Motor neuron (in vitro differentiated cells): ENCODE measurements around the gene PKM. TPM values are rescaled to one million over a fixed set of nuclear protein-coding genes. Genes with fewer than 3 reads are reported as not detected.
"Not testable (repeated sequence)": the region's sequence is repeated elsewhere in the genome, so short reads cannot be mapped to it uniquely, and the experiment has no call there.

Source experiments
- ATAC-seq, 8 experiments: fragments of 200-7000 bp; cut with Tn5 transposase; replicated peaks in 6 of 8; 2 replicates each; pipeline ENCODE4 v1.8.0; 2021; ENCODE audit warnings: mild to moderate bottlenecking in 8 of 8, moderate library complexity in 8 of 8
- H3K27ac ChIP-seq, 2 donors: fragments of 250-450 bp; sonication (Bioruptor Pico); 2 replicates each; pipeline ENCODE4 v1.9.0; 2021; ENCODE audit warnings: antibody characterized with exemption in 2 of 2, mild to moderate bottlenecking in 2 of 2, moderate library complexity in 1 of 2
- H3K4me1 ChIP-seq, 2 donors: fragments of 250-450 bp; sonication (Bioruptor Pico); replicated peaks in 1 of 2; 2 replicates each; pipeline ENCODE4 v1.6.1; 2021; ENCODE audit warnings: antibody characterized with exemption in 2 of 2, mild to moderate bottlenecking in 2 of 2, moderate library complexity in 1 of 2
- H3K4me3 ChIP-seq, 5 donors: fragments of 250-450 bp; sonication (Bioruptor Pico); 2 replicates each; pipeline ENCODE4 v1.9.0; 2021; ENCODE audit warnings: antibody characterized with exemption in 5 of 5, mild to moderate bottlenecking in 5 of 5, moderate library complexity in 4 of 5
- WGBS, 10 experiments: fragments of 450-650 bp; shearing (Covaris generic); methylation state at CpG; one replicate each; pipeline ENCODE4 v1.0.0; 2022; 5-methylcytosine and 5-hydroxymethylcytosine counted together
- in situ Hi-C, 9 experiments: fragments of 400-800 bp; cut with MboI; loops; one replicate each; pipeline ENCODE4 v1.15.0; 2021; ENCODE audit warnings: low sequenced_read_pairs in 9 of 9, low pct_unique_long_range_greater_than_20kb in 2 of 9; ENCODE audit not compliant: unreplicated experiment in 9 of 9
- total RNA-seq, 8 experiments: library from RNA; unstranded; fragments of 300-600 nt; gene quantifications; 2 replicates each; pipeline versions ENCODE4 v1.2.3 to v1.2.4, GENCODE V29; 2022

Gene PKM
- total RNA-seq, 8 experiments from 2014 or later: 522 to 1,171 (median 600) TPM

DNA sequence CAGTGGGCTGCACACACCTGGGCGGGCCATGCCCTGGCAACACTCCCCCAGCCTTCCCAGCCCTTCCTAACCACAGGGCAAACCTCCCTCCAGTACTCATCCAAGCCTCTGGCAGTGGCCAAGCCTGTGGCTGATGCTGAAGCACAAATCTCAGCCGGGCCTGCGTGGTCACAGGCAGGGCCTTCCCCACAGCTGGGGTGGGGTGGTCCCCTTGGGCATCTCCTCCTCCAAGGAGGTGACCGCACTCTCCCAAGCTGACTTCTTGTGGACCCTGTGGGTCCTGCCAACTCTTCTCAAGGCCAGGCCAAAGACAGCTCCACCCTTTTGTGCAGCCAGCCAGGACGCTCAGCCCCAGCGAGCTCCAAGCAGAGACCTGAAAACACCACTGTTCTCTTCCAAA is 54.8 kb downstream of the PKM start:
- ATAC-seq: peak in 2 of 8 experiments; percentile 45 to 57
- Histone ChIP-seq H3K27ac (no peak overlapping the region), H3K4me3 (no peak overlapping the region), H3K4me1 (peaks cover 5 to 11% of the 10 kb centered on the region in 2 donors)
- in situ Hi-C loops: no loop called here
- WGBS, 10 experiments: 0 to 100% (median 83%) methylated on average over 1 of the region's 6 CpGs; no CpG with 5 or more reads in 7 of the 10 experiments

DNA sequence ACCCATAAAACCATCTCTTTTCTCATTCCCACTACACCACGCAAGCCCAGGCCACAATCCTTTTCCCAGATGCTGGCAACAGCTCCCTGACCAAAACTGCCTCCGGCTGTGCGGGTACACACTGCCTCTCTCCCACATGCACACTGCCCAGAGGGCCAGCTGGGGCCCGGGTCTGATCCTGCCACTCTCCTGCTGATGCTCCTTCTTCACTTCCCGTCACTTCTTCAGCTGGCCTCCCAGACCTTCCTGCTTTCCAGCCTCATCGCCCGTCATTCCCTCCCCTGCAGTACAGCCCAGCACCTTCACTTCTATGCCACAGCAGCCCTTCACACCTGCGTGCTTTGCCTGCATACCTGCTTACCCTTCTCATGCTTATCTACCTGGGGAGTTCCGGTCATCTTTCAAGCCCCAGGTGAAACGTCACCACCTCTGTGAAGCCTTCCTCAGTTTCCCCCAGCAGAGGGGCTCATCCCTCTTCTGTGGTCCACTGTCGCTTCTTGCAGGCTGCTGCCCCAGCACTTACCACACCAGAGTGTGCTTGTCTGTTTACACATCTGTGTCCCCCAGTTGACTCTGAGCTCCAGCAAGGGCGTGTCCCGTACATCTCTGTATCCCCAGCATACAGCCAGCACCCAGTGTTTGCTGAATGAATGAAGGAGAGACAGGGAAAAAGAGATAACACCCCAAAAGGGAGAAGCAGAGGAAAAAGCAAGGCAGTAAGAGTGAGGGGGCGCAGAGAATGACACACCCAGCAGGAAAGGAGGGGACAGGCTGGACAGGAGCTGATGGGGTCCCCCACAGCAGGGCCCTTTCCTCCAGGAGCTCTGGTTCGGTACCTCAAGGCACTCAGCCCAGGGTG is 55.6 kb downstream of the PKM start:
- WGBS, 10 experiments: 40 to 90% (median 75%) methylated on average over 1 to 7 of the region's 15 CpGs; no CpG with 5 or more reads in 1 of the 10 experiments
- no peak for ATAC-seq
- no peak overlapping the region for H3K27ac ChIP-seq
- peaks cover 5 to 9% of the 10 kb centered on the region in 2 donors for H3K4me1 ChIP-seq
- in situ Hi-C loops: no loop called here
- H3K4me3 ChIP-seq: no peak overlapping the region

DNA sequence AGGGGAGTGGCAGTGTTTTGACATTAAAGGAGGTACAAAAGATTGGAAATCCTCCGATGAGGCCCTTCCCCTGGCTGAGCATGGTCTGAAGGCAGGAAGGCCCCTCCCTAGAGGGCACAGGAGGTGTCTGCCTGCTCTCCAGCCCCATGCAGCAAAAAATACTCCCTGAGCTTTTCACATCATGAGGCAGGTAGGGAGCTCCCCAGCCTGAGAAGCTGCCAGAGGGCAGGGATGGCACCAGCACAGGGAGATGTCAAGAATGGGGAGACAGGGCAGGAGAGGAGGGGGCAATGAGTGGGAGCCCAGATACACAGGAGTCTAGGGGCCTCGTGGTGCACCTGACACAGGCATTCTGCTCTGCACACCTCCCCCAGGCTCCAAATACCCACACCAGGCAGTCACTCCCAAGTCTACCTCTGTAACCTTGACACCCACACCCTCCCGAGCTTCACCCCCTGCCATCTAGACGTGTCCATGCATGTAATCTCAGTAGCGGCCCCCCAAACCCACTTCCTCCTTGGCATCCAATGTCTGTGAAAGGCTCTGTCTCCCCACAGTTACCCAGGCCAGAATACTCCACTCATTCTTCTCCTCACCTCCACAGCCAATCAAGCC is 56.3 kb downstream of the PKM start:
- WGBS, 10 experiments: 0 to 80% (median 29%) methylated on average over 1 to 3 of the region's 5 CpGs; no CpG with 5 or more reads in 5 of the 10 experiments
- Histone ChIP-seq H3K4me3 (no peak overlapping the region), H3K4me1 (peaks cover 0 to 1% of the 10 kb centered on the region in 2 donors), H3K27ac (no peak overlapping the region)
- ATAC-seq: no peak
- in situ Hi-C loops: loop anchor here in 4 of 9 experiments (25.0 kb wide), 5 partner anchors 337 to 712 kb away; partner anchors contain the start of gene NR2E3 (in 1 of the 4)

DNA sequence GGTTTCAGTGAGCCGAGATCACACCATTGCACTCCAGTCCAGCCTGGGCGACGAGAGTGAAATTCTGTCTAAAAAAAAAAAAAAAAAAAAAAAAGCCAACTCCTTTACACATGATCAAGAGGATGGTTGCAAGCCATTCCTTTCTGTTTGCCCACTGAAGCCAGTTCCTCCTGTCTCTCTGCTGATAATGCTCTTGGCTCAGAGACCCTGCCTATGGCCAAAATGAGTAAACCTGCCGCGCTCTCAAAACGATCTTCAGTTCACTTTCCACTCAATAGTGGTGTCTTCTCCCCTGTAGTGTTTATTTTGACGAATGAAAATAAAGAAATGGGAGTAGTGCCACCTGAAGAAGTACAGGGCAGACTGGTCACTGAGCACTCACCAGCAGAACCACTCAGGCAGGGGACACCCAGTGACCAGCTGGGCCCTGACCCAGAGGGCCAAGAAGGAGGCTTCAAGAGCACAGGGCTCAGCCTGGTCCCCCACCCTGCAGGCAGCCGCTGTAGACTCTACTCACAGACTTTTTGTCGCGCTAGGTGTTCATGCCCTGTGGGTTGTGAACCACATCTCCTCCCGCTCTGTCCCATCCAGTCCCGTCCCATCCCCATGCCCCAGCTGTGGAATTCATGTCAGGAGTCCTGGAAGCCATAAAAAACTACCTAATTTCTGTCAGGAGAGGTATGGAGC is 57.0 kb downstream of the PKM start:
- in situ Hi-C loops: loop anchor here in 4 of 9 experiments (25.0 kb wide), 5 partner anchors 337 to 712 kb away; partner anchors contain the start of gene NR2E3 (in 1 of the 4)
- 17 to 90% (median 70%) methylated on average over 1 to 7 of the region's 12 CpGs; no CpG with 5 or more reads in 4 of the 10 experiments for WGBS, 10 experiments
- no peak overlapping the region for H3K27ac ChIP-seq
- no peak overlapping the region for H3K4me3 ChIP-seq
- no peaks in the 10 kb centered on the region for H3K4me1 ChIP-seq
- ATAC-seq: no peak

DNA sequence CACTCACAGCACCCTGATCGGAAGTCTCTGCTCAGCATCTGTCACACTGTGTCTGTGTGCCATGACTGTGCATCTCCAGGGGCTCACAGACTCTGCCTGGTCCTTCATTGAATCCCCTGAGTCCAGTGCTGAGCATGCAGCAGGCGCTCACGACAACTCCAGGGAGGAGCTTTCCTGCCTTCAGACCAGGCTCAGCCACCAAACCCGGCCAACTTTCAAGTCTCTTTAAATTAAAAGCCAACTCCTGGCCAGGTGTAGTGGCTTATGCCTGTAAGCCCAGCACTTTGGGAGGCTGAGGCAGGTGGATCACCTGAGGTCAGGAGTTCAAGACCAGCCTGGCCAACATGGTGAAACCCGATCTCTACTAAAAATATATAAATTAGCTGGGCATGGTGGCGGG is 57.6 kb downstream of the PKM start:
- in situ Hi-C loops: loop anchor here in 4 of 9 experiments (25.0 kb wide), 5 partner anchors 336 to 711 kb away; partner anchors contain the start of gene NR2E3 (in 1 of the 4)
- ATAC-seq: no peak
- no peak overlapping the region for H3K27ac ChIP-seq
- no peak overlapping the region for H3K4me3 ChIP-seq
- H3K4me1 ChIP-seq: no peaks in the 10 kb centered on the region
- WGBS, 10 experiments: 40 to 100% (median 80%) methylated on average over 1 to 6 of the region's 6 CpGs; no CpG with 5 or more reads in 5 of the 10 experiments

DNA sequence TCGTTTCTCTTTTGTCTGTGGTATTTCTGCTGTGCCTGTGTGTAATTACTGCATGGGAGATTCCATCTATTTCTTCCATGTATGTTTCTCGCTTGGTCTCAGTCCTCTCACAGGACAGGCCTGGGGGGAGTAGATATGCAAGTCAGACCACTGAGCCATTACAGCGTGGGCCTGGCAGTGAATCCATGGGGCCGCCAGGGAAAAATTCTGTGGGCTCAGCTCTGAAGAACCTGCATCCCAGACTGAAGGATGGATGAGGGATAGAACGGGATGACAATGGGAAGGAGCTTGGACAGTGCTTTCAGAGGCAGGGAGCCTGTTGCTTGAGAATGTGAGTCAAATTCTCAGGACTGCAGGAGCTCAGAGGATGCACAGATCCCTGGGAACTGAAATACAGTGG is 58.2 kb downstream of the PKM start:
- Histone ChIP-seq H3K4me3 (no peak overlapping the region), H3K27ac (no peak overlapping the region), H3K4me1 (no peaks in the 10 kb centered on the region)
- WGBS, 10 experiments: 8 to 100% (median 74%) methylated on average over 2 to 5 of the region's 5 CpGs; no CpG with 5 or more reads in 1 of the 10 experiments
- no peak for ATAC-seq
- in situ Hi-C loops: loop anchor here in 4 of 9 experiments (25.0 kb wide), 5 partner anchors 335 to 710 kb away; partner anchors contain the start of gene NR2E3 (in 1 of the 4)

DNA sequence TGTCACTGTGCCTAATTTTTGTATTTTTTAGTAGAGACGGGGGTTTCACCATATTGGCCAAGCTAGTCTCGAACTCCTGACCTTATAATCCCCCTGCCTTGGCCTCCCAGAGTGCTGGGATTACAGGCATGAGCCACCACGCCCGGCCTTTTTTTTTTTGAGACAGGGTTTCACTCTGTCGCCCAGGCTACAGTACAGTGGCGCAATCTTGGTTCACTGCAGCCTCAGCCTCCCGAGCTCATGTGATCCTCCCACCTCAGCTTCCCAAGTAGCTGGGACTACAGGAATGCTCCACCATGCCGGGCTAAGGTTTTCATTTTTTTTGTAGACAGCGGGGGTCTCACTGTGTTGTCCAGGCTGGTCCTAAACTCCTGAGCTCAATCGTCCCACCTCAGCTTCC is 59.0 kb downstream of the PKM start:
- peak in 1 of 8 experiments; percentile 54 for ATAC-seq
- not testable (repeated sequence) for H3K4me3 ChIP-seq, H3K27ac ChIP-seq, H3K4me1 ChIP-seq
- 52 to 93% (median 81%) methylated on average over 2 to 10 of the region's 10 CpGs; no CpG with 5 or more reads in 3 of the 10 experiments for WGBS, 10 experiments
- in situ Hi-C loops: loop anchor here in 4 of 9 experiments (25.0 kb wide), 5 partner anchors 335 to 710 kb away; partner anchors contain the start of gene NR2E3 (in 1 of the 4)

DNA sequence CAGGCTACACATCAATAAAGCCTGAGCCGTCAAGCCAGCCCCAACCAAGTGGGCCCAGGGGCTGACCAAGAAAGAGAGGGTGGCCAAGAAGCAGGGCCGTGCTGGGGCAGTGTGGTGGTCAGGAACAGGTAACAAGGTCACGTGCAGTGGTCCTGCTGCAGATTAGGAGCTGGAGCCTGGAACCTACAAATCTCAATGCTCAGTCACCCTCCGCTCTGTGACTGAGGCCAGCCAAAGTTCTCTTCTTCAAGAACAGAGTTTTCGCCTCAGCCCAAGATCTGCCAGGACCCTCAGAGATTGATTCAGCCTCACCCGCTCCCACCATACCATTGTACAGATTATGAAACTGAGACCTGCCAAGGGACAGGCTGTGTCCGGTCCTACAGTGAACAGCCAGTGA is 60.3 kb downstream of the PKM start:
- WGBS, 10 experiments: 0 to 100% (median 79%) methylated on average over 2 to 7 of the region's 7 CpGs
- Histone ChIP-seq H3K4me3 (no peak overlapping the region), H3K4me1 (no peaks in the 10 kb centered on the region), H3K27ac (no peak overlapping the region)
- ATAC-seq: no peak
- in situ Hi-C loops: loop anchor here in 4 of 9 experiments (25.0 kb wide), 5 partner anchors 333 to 708 kb away; partner anchors contain the start of gene NR2E3 (in 1 of the 4)

DNA sequence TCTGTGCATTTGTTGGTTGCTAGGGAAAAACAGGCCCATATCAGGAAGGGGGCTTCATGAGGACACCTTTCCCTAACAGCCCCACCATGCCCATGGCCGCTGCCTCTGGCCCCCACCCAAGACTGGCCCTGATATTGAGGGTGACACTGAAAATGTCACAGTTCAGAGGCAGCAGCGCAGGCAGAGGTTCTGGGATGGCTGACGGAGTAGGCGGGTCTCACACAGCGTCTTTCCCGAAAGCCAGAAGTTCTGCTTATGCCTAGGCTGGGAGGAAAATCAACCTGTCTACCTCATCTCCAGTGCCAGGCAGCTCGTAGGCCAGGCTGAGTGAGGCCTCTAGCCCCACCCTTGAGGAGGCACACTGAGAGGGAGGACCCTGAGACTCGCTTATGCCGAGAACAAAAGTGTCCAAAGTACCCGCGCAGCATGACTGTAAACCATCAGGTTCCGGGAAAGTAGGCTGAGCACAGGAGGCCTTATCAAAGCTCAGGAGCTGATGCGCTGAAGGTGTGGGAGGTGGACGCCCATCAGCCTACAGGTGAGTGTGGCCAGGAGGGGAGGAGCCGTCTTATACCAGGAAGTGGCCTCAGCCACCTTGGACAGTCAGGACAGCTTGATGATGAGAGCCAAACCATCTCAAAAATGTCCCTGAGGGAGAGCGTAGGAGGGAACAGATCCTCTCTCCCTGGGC is 60.9 kb downstream of the PKM start:
- Histone ChIP-seq H3K4me3 (no peak overlapping the region), H3K27ac (no peak overlapping the region), H3K4me1 (no peaks in the 10 kb centered on the region)
- no peak for ATAC-seq
- 17 to 100% (median 90%) methylated on average over 1 to 10 of the region's 16 CpGs; no CpG with 5 or more reads in 3 of the 10 experiments for WGBS, 10 experiments
- in situ Hi-C loops: loop anchor here in 4 of 9 experiments (25.0 kb wide), 5 partner anchors 333 to 708 kb away; partner anchors contain the start of gene NR2E3 (in 1 of the 4)

DNA sequence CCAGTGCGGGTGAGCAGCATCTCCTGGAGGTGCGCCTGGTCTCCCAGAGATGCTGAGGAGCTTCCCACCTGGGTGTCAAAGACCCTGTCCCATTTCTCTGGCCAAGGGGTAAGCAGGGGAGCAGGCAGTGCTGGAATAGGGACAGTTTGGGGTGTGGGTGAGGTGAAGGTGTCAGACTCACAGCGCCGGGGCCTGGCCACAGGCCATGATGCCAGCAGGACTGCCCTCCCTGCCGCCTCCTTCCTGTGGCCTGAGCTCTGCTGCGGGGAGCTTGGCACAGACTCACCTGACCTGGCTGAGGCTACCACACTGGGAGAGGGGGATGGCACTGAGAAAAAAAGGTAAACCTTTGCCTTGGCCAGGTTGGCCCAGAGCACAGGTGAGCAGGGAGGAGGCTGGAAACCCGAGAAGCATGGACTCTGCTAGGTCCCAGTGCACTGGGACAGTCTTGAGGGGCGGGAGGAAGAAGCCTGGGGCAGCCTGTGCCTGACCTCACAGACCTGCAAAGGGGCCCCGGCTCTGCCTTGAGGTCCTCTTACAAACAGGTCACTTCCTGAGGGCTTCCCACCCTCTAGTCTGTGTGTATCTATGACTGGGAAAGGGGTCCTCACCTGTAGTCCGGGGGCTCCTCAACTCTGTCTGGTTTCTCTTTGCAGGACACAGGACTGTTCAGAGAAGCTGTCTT is 61.6 kb downstream of the PKM start:
- Histone ChIP-seq H3K4me1 (no peaks in the 10 kb centered on the region), H3K4me3 (no peak overlapping the region), H3K27ac (no peak overlapping the region)
- no peak for ATAC-seq
- WGBS, 10 experiments: 10 to 100% (median 63%) methylated on average over 1 to 3 of the region's 10 CpGs; no CpG with 5 or more reads in 4 of the 10 experiments
- in situ Hi-C loops: loop anchor here in 4 of 9 experiments (25.0 kb wide), 5 partner anchors 332 to 707 kb away; partner anchors contain the start of gene NR2E3 (in 1 of the 4)

DNA sequence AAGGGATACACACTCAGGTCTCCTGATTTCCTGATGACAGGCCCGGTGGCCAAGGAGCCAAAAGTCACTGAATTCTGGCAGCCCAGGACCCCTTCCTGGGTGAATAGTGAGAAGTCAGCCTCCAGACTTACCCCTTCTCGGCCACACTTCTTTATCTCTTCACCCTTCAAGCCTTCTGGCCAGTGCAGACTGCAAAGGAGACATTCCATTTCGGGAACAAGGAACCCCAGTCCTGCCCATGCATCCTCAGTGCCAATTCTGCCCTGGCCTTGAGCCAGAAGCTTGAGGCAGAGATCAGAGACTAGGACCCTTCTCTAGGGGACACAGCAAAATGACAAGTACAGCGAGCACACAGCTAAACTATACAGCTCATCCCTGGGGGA is 62.2 kb downstream of the PKM start:
- in situ Hi-C loops: loop anchor here in 4 of 9 experiments (25.0 kb wide), 5 partner anchors 331 to 706 kb away; partner anchors contain the start of gene NR2E3 (in 1 of the 4)
- Histone ChIP-seq H3K4me1 (no peaks in the 10 kb centered on the region), H3K27ac (no peak overlapping the region)

More for the DNA sequence above, 62.2 kb downstream of the PKM start:
- ATAC-seq: no peak
- no peak overlapping the region for H3K4me3 ChIP-seq
- WGBS, 10 experiments: 34 to 67% (median 40%) methylated on average over 1 to 3 of the region's 4 CpGs; no CpG with 5 or more reads in 7 of the 10 experiments
